ENCODE data around the gene SMIM36. TPM values are rescaled to one million over a fixed set of nuclear protein-coding genes. Genes with fewer than 3 reads are reported as not detected.

SMIM36 gene
- total RNA-seq, 1 experiment from 2014 or later, result not detected

- no peak for TF ChIP-seq ZNF532 (CRISPR knock-in tag; IDR thresholded peaks at IDR 0.05; ENCODE audit: borderline replicate concordance)
Measured at GRCh38 chr17:55416470-55417052, 94.7 kb downstream of the SMIM36 start (continued).

- no peak overlapping the region for H3K4me3 Mint-ChIP-seq
- DNase-seq (ENCODE audit: low spot score), result no peak
- CTCF ChIA-PET, result no interaction called here
Measured at GRCh38 chr17:55416000-55416399, 95.3 kb downstream of the SMIM36 start.

GRCh38 chr17:55414983-55415382 lies 96.3 kb downstream of the SMIM36 start:
- H3K9me3 Mint-ChIP-seq, result no peaks in the 10 kb centered on the region
- ChIA-PET CTCF (no interaction called here), POLR2A (no interaction called here)
- no peak for TF ChIP-seq MXD4 (CRISPR knock-in tag; IDR thresholded peaks at IDR 0.05; ENCODE audit: borderline replicate concordance)
- no peak for TF ChIP-seq ZMAT4 (CRISPR knock-in tag; IDR thresholded peaks at IDR 0.05)
- TF ChIP-seq ARID4B (CRISPR knock-in tag; IDR thresholded peaks at IDR 0.05; ENCODE audit: borderline replicate concordance), result no peak
- no peak for TF ChIP-seq HMGXB4 (CRISPR knock-in tag; IDR thresholded peaks at IDR 0.05)
- TF ChIP-seq TCF7 (CRISPR knock-in tag; IDR thresholded peaks at IDR 0.05; ENCODE audit: low read depth), result no peak
- no peak for TF ChIP-seq ZNF423 (CRISPR knock-in tag; IDR thresholded peaks at IDR 0.05)
- TF ChIP-seq NFATC4 (CRISPR knock-in tag; IDR thresholded peaks at IDR 0.05), result no peak
- no peaks in the 10 kb centered on the region for H3K27me3 Mint-ChIP-seq (ENCODE audit: low read depth)
- ATAC-seq, result no peak
- DNase-seq (ENCODE audit: low spot score), result no peak
- no peak overlapping the region for H3K4me3 Mint-ChIP-seq
- H3K27ac Mint-ChIP-seq, result no peak overlapping the region
- H3K4me1 Mint-ChIP-seq, result peaks cover 20% of the 10 kb centered on the region
- H3K36me3 Mint-ChIP-seq, result peaks cover 44% of the 10 kb centered on the region

More at GRCh38 chr17:55416000-55416399, 95.3 kb downstream of the SMIM36 start:
- TF ChIP-seq ELF4 (CRISPR knock-in tag; IDR thresholded peaks at IDR 0.05; ENCODE audit: low read depth) (no peak), NFE2L1 (CRISPR knock-in tag; IDR thresholded peaks at IDR 0.05) (no peak), AR (CRISPR knock-in tag; IDR thresholded peaks at IDR 0.05) (no peak), OVOL2 (CRISPR knock-in tag; IDR thresholded peaks at IDR 0.05; ENCODE audit: borderline replicate concordance) (no peak), HMGA2 (CRISPR knock-in tag; IDR thresholded peaks at IDR 0.05) (no peak)
- Mint-ChIP-seq H3K27ac (no peak overlapping the region), H3K9me3 (no peaks in the 10 kb centered on the region), H3K4me1 (peaks cover 26% of the 10 kb centered on the region), H3K36me3 (peaks cover 34% of the 10 kb centered on the region), H3K27me3 (ENCODE audit: low read depth) (no peaks in the 10 kb centered on the region)
- POLR2A ChIA-PET, result no interaction called here
- no peak for ATAC-seq
